ENCODE results near the gene GMPS.
A peak's percentile ranks its signal among the peaks of the same experiment; 100 is the strongest.

Gene GMPS

GRCh38 chr3:155886915-155887314 lies 16.5 kb downstream of the GMPS start:
- Mint-ChIP-seq H3K36me3 (ENCODE audit: low read depth) (peaks cover 17% of the 10 kb centered on the region), H3K27ac (peak overlapping the region; percentile 80), H3K27me3 (ENCODE audit: low read depth, poor library complexity) (no peaks in the 10 kb centered on the region), H3K4me3 (no peak overlapping the region), H3K4me1 (peaks cover 12% of the 10 kb centered on the region), H3K9me3 (no peaks in the 10 kb centered on the region)
- TF ChIP-seq CTCF (IDR thresholded peaks at IDR 0.05): no peak
- no peak for DNase-seq

- H3K36me3 Mint-ChIP-seq (ENCODE audit: low read depth): peaks cover 36% of the 10 kb centered on the region
- H3K27ac Mint-ChIP-seq: peak overlapping the region; percentile 96
- no peak for TF ChIP-seq CTCF (IDR thresholded peaks at IDR 0.05)
Measured at GRCh38 chr3:155889212-155889611, 18.8 kb downstream of the GMPS start.

GRCh38 chr3:155889952-155890351 lies 19.5 kb downstream of the GMPS start:
- H3K27ac Mint-ChIP-seq: peak overlapping the region; percentile 77
- DNase-seq: no peak
- H3K27me3 Mint-ChIP-seq (ENCODE audit: low read depth, poor library complexity): no peaks in the 10 kb centered on the region
- peaks cover 12% of the 10 kb centered on the region for H3K4me1 Mint-ChIP-seq
- TF ChIP-seq CTCF (IDR thresholded peaks at IDR 0.05): no peak
- H3K4me3 Mint-ChIP-seq: no peak overlapping the region
- peaks cover 5% of the 10 kb centered on the region for H3K9me3 Mint-ChIP-seq
- H3K36me3 Mint-ChIP-seq (ENCODE audit: low read depth): peaks cover 43% of the 10 kb centered on the region

More at GRCh38 chr3:155889212-155889611, 18.8 kb downstream of the GMPS start:
- Mint-ChIP-seq H3K4me3 (no peak overlapping the region), H3K27me3 (ENCODE audit: low read depth, poor library complexity) (no peaks in the 10 kb centered on the region), H3K9me3 (no peaks in the 10 kb centered on the region), H3K4me1 (peaks cover 12% of the 10 kb centered on the region)
- DNase-seq: no peak

- H3K4me1 Mint-ChIP-seq: peaks cover 12% of the 10 kb centered on the region
- peak overlapping the region; percentile 80 for H3K27ac Mint-ChIP-seq
- no peak for DNase-seq
- no peaks in the 10 kb centered on the region for H3K27me3 Mint-ChIP-seq (ENCODE audit: low read depth, poor library complexity)
- peaks cover 51% of the 10 kb centered on the region for H3K36me3 Mint-ChIP-seq (ENCODE audit: low read depth)
- H3K4me3 Mint-ChIP-seq: no peak overlapping the region
- peaks cover 6% of the 10 kb centered on the region for H3K9me3 Mint-ChIP-seq
- no peak for TF ChIP-seq CTCF (IDR thresholded peaks at IDR 0.05)
Measured at GRCh38 chr3:155890671-155891190, 20.3 kb downstream of the GMPS start.

- H3K9me3 Mint-ChIP-seq: peaks cover 6% of the 10 kb centered on the region
- no peak for DNase-seq
- H3K4me3 Mint-ChIP-seq: no peak overlapping the region
- peaks cover 56% of the 10 kb centered on the region for H3K36me3 Mint-ChIP-seq (ENCODE audit: low read depth)
- no peaks in the 10 kb centered on the region for H3K27me3 Mint-ChIP-seq (ENCODE audit: low read depth, poor library complexity)
- no peak for TF ChIP-seq CTCF (IDR thresholded peaks at IDR 0.05)
- H3K4me1 Mint-ChIP-seq: peaks cover 12% of the 10 kb centered on the region
- H3K27ac Mint-ChIP-seq: no peak overlapping the region
Measured at GRCh38 chr3:155891321-155891720, 20.9 kb downstream of the GMPS start.

GRCh38 chr3:155895379-155895900 lies 25.0 kb downstream of the GMPS start:
- no peaks in the 10 kb centered on the region for H3K27me3 Mint-ChIP-seq (ENCODE audit: low read depth, poor library complexity)

More at GRCh38 chr3:155895379-155895900, 25.0 kb downstream of the GMPS start:
- Mint-ChIP-seq H3K4me3 (no peak overlapping the region), H3K9me3 (peaks cover 6% of the 10 kb centered on the region), H3K36me3 (ENCODE audit: low read depth) (peaks cover 77% of the 10 kb centered on the region), H3K27ac (no peak overlapping the region), H3K4me1 (no peaks in the 10 kb centered on the region)
- no peak for TF ChIP-seq CTCF (IDR thresholded peaks at IDR 0.05)
- DNase-seq: no peak

Measured in nephron progenitor cell (in vitro differentiated cells).